H4 (cell line): Measurements from ENCODE around the gene MYH16. TPM values are rescaled to one million over a fixed set of nuclear protein-coding genes. Genes with fewer than 3 reads are reported as not detected.
"Not testable (repeated sequence)": the region's sequence is repeated elsewhere in the genome, so short reads cannot be mapped to it uniquely, and the experiment has no call there.

Source experiments
- DNase-seq: peaks from one replicate; pipeline ENCODE4 v3.0.0-alpha.2; 2015; ENCODE audit warnings: low spot score
- total RNA-seq: library from RNA; depleted of rRNA; stranded (reverse); fragments of >200 nt; shearing (Covaris generic); gene quantifications from 2 replicates; pipeline ENCODE4 v1.2.3, GENCODE V29; 2014; rRNA removed

Gene MYH16
- total RNA-seq, 1 experiment from 2014 or later = 0.15 TPM

DNA sequence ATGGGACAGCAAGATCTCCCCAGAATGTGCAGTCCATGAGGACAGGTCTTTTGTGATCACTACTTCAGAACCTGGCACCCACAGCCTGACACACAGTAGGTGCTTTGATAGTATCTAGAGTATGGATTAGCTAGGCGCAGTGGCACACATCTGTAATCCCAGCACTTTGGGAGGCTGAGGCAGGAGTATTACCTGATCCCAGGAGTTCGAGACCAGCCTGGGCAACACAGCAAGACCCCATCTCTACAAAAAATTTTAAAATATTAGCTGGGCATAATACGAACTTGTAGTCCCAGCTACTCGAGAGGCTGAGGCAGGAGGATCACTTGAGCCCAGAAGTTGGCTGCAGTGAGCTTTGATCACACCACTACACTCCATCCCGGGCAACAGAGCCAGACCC is 79.6 kb downstream of the MYH16 start:
- no peak for DNase-seq

DNA sequence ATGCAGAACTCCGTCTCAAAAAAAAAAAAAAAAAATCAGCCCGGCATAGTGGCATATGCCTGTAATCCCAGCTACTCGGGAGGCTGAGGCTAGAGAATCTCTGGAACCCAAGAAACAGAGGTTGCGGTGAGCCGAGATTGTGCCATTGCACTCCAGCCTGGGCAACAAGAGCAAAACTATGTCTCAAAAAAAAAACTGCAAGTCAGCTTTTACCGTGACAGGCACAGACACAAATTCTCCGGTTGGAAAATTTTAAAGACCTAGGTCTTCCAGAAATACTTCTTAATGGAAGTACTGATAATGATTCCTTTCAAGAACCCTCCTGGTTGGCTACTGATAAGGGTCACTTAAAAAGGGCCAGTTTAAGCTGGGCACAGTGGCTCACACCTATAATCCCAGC is 82.5 kb downstream of the MYH16 start:
- DNase-seq = no peak

DNA sequence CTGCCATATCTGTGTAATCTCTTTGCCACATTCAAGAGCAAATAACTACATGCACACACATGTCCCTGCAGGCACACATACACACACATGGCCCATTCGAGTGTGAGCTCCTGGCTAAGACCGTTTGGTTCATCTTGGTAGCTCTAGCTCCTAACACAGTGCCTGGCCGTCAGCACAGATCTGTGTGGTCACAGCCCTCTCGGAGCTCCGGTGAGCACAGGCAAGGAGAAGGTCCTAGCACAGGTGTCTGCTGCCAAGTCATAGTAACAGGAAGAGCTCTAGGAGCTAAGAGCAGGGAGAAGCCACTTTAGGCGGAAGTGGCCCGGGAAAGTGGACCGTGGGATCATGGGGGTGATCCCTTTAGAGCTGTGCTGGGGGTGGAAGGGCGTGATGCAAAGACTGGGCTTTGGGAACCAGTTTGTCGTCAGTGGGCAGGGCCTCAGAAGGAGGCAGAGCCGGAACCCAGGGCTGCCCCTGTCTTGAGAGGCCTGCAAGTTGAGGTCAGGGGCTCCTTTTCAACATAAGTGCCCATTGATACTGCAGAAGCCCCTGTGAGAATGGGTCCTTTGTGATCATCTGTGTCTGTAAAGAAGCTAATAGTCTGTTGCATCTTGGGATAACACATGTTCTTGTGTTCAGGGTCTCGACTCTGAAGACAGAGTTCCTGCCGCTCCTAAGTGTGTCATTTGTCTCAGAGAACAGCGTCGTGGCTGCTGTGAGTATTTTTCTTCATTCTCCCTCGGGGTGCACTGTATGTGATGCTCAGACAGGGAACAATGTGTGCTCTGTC is 85.3 kb downstream of the MYH16 start:
- DNase-seq = no peak

DNA sequence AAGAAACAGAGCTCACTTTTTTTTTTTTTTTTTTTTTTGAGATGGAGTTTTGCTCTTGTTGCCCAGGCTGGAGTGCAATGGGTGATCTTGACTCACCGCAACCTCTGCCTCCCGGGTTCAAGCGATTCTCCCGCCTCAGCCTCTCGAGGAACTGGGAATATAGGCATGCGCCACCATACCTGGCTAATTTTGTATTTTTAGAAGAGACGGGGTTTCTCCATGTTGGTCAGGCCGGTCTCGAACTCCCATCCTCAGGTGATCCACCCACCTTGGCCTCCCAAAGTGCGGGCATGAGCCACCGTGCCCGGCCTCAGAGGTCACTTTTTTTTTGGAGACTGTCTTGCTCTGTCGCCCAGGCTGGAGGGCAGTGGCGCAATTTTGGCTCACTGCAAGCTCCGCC is 85.9 kb downstream of the MYH16 start:
- not testable (repeated sequence) for DNase-seq

- DNase-seq = no peak
These were observed 87.0 kb downstream of the MYH16 start for GRCh38 chr7:99359465-99360154.

Other genes with a start within 250 kb of the MYH16 start
- 14.6 and 19.0 TPM in 2 replicates for gene SMURF1, start 128.7 kb upstream of the MYH16 start, total RNA-seq
- gene KPNA7, start 64.7 kb upstream of the MYH16 start, total RNA-seq = not detected in 2 replicates
- gene ARPC1A, start 53.1 kb downstream of the MYH16 start, total RNA-seq = 207 and 218 TPM in 2 replicates
- 495 and 596 TPM in 2 replicates for gene ARPC1B, start 101.9 kb downstream of the MYH16 start, total RNA-seq
- gene PDAP1, start 135.8 kb downstream of the MYH16 start, total RNA-seq = 147 and 170 TPM in 2 replicates
- gene BUD31, start 136.1 kb downstream of the MYH16 start, total RNA-seq = 169 and 186 TPM in 2 replicates
- gene PTCD1, start 166.0 kb downstream of the MYH16 start, total RNA-seq = 3.5 and 4.8 TPM in 2 replicates
- 30.5 and 32.6 TPM in 2 replicates for gene CPSF4, start 166.1 kb downstream of the MYH16 start, total RNA-seq
- 1,624 and 1,916 TPM in 2 replicates for gene ATP5MF, start 193.3 kb downstream of the MYH16 start, total RNA-seq
- gene ZNF789, start 200.1 kb downstream of the MYH16 start, total RNA-seq = 2.0 and 2.7 TPM in 2 replicates
- gene ZNF394, start 227.4 kb downstream of the MYH16 start, total RNA-seq = 17.0 and 20.8 TPM in 2 replicates
- 13.6 and 14.7 TPM in 2 replicates for gene ZKSCAN5, start 231.8 kb downstream of the MYH16 start, total RNA-seq